Measurements from ENCODE around the gene CSPG4. TPM values are rescaled to one million over a fixed set of nuclear protein-coding genes. Genes with fewer than 3 reads are reported as not detected.

The CSPG4 gene
- total RNA-seq, 1 donor from 2014 or later = 57.5 TPM

GRCh38 chr15:75659928-75660645 lies 52.6 kb downstream of the CSPG4 start:
- no peak for DNase-seq (ENCODE audit: low spot score)
- intact Hi-C loops (cut with DNase I) = no loop called here
- peak; percentile 3 for ATAC-seq

DNA sequence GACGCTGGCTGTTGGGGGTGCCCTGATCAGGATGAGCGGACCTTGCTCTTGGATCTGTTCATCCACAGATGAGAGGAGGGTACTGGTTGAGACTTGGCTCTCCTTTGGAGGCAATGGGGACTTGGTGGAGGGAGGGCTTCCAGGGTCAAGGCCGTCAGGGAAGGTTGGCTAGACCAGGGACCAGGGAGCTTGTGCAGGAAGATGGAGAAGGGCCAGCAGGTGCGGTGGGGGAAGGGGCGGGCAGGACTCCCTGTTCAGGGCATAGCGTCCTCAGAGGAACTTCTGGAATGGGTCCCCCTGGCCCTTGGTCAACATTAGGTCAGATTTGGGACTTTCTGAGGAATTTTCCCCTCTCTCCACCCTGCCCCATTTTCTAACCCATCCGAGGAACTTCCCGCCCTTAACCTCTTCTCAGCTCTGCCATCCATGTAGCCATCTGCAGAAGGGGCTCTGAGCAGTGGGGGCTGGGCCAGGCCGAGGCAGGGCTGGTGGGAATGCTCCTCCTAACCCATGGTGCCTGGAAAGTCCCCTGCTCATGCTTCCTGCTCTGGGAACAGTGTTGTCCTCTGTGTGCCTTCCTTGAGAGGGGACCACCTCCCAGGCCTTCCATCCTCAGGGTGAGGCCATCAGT lies 53.4 kb downstream of the CSPG4 start:
- no peak for DNase-seq (ENCODE audit: low spot score)
- ATAC-seq = no peak
- intact Hi-C loops (cut with DNase I) = no loop called here

- DNase-seq (ENCODE audit: low spot score) (no peak), ATAC-seq (no peak)
- intact Hi-C loops (cut with DNase I) = no loop called here
These were observed 55.8 kb downstream of the CSPG4 start for GRCh38 chr15:75656813-75657212.

DNA sequence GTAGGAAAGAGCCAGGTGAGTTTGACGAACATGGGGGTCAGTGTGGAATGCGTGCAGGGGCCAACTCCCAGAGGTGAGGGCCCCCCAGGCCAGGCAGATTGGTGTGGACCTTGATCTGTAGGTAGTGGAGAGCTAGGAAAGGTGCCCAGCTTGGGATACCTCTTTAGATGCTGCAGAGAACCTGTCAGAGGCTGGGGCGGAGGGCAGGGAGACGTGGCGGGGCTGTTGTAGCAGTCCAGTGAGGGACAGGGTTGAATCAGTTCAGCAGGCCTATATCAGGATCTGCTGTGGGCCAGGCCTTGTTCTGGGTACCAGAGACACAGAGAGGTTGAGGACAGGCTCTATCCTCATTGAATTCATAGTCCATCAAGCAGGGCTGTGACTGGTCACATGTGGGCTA lies 56.3 kb downstream of the CSPG4 start:
- no peak for DNase-seq (ENCODE audit: low spot score)
- ATAC-seq = no peak
- intact Hi-C loops (cut with DNase I) = no loop called here

DNA sequence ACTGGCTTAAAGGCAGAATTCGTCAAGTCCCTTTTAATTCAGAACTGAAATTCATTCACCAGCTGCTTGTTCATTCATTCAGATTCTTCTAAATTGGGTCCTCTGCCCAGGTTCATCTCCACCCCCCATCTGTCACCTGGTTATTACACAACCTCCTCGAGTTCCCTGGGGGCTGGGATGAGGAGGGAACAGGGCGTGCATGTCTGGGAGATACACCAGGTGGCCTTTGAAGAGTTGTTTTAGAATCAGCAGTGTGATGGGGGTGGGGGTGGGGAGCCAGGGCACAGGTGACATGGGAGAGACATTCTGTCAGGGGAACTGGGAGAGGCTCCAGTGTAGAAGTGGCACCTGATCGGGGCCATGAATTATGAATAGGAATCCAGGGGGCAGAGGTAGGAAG lies 56.7 kb downstream of the CSPG4 start:
- ATAC-seq = no peak

GRCh38 chr15:75654201-75654907 lies 58.3 kb downstream of the CSPG4 start:
- intact Hi-C loops (cut with DNase I) = no loop called here
- DNase-seq (ENCODE audit: low spot score) (peak; percentile 48), ATAC-seq (no peak)

More for the DNA sequence above, 56.7 kb downstream of the CSPG4 start:
- no peak for DNase-seq (ENCODE audit: low spot score)
- intact Hi-C loops (cut with DNase I) = no loop called here

- intact Hi-C loops (cut with DNase I) = no loop called here
- DNase-seq (ENCODE audit: low spot score) (peak; percentile 57), ATAC-seq (peak; percentile 2)
These were observed 59.2 kb downstream of the CSPG4 start for GRCh38 chr15:75653347-75653913.

- intact Hi-C loops (cut with DNase I) = loop anchor here (1.0 kb wide), 1 partner anchor 15 kb away; no protein-coding TSS in a partner anchor
- no peak for ATAC-seq
- no peak for DNase-seq (ENCODE audit: low spot score)
These were observed 60.7 kb downstream of the CSPG4 start for GRCh38 chr15:75651810-75652543.

- DNase-seq (ENCODE audit: low spot score) (no peak), ATAC-seq (no peak)
- intact Hi-C loops (cut with DNase I) = no loop called here
These were observed 61.5 kb downstream of the CSPG4 start for GRCh38 chr15:75650908-75651809.

DNA sequence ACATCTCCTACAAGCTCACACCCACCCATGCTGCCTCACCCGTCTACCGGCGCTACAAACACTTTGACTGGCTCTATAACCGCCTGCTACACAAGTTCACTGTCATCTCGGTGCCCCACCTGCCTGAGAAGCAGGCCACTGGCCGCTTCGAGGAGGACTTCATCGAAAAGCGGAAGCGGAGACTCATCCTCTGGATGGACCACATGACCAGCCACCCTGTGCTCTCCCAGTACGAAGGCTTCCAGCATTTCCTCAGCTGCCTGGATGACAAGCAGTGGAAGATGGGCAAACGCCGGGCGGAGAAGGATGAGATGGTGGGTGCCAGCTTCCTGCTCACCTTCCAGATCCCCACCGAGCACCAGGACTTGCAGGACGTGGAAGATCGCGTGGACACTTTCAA lies 62.8 kb downstream of the CSPG4 start:
- DNase-seq (ENCODE audit: low spot score) (no peak), ATAC-seq (no peak)
- intact Hi-C loops (cut with DNase I) = no loop called here

DNA sequence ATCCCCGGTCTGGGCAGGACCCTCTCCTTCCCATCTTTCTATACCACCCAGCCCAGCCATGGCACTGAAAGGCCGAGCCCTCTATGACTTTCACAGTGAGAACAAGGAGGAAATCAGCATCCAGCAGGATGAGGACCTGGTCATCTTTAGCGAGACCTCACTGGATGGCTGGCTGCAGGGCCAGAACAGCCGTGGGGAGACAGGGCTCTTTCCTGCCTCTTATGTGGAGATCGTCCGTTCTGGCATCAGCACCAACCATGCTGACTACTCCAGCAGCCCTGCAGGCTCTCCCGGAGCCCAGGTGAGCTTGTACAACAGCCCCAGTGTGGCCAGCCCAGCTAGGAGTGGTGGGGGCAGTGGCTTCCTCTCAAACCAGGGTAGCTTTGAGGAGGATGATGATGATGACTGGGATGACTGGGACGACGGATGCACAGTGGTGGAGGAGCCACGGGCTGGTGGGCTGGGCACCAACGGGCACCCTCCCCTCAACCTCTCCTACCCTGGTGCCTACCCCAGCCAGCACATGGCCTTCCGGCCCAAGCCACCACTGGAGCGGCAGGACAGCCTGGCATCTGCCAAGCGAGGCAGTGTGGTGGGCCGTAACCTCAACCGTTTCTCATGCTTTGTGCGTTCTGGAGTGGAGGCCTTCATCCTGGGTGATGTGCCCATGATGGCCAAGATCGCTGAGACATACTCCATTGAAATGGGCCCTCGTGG lies 63.4 kb downstream of the CSPG4 start:
- intact Hi-C loops (cut with DNase I) = no loop called here
- ATAC-seq (no peak), DNase-seq (ENCODE audit: low spot score) (no peak)

DNA sequence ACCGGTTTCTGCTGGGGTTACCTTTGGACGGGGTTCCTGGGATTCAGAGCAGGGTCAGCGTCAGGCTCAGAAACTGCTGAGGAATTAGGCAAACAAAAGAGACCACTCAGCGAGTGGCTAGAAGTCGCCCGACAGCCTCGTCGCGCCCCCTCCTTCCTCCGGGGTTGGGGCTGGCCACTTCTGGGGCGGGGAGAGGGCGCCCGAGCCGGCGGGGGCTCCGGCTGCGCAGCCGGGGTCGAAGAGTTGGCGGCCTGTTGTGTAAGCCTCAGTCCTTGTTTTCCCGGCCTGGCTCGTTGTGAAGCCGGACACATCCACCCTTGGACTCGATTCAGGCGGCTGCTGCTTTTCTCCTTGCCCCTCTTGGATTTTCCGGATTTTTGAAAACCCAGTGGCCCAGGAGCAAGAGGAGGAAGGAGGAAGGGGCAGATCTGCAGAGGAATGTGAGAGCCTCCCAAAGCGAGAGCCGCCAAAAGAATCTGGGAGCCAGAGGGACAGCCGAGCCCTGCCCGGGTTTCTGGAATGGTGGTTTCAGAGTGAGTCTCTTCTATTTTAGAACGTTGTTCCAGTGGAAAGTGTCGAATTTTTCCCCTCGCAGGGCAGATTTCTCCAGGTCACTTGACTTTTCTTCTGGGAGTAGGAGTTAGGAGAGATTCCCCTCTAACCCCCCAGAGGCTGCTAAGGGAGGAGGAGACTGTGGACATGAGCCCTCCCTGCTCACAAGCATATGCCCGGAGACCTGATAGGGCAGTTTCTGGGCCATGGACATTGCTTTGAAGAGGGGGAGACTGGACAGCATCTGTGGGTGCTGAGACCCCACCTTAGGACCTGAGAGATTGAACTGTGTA lies 64.3 kb downstream of the CSPG4 start:
- peak; percentile 81 for DNase-seq (ENCODE audit: low spot score)
- intact Hi-C loops (cut with DNase I) = no loop called here
- peak; percentile 64 for ATAC-seq

- intact Hi-C loops (cut with DNase I) = no loop called here
- DNase-seq (ENCODE audit: low spot score) (peak; percentile 89), ATAC-seq (peak; percentile 86)
These were observed 65.1 kb downstream of the CSPG4 start, which contains the start of gene SNX33 for GRCh38 chr15:75647370-75648155. Gene SNX33, plus strand, starts transcription at chr15:75647912. Its CDS starts 1,191 bp downstream, at chr15:75649103.

DNA sequence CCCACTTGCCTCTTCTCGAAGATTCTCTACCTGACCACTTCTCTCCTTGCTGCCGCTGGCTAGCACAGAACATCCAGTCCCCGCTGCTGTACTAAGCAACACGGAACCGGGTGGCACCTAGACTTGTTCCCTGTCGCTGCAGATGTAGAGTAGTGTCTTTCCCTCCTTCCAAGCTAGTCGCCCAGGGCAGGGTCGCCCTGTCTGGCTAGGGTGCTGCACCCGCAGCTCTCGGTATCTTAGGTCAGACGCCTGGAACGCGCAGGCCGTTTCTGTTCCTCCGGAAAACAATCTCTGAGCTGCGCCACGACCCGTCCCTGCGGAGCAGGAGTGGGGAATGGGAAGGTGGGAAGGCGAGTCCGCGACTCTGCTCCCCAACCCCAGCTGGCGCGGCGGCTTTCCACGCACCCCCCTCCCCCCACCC lies 65.7 kb downstream of the CSPG4 start:
- ATAC-seq (peak; percentile 38), DNase-seq (ENCODE audit: low spot score) (no peak)
- intact Hi-C loops (cut with DNase I) = no loop called here

GRCh38 chr15:75646112-75646943 lies 66.3 kb downstream of the CSPG4 start:
- intact Hi-C loops (cut with DNase I) = no loop called here
- no peak for ATAC-seq
- no peak for DNase-seq (ENCODE audit: low spot score)
